Hepatic stellate cell (primary cell): ENCODE data around the gene OASL.

Source experiments
- DNase-seq: peaks from one replicate; pipeline ENCODE4 v3.0.0; 2011; ENCODE audit warnings: low spot score

The OASL gene

GRCh38 chr12:121015825-121016766 lies 22.9 kb downstream of the OASL start, which contains the start of gene C12orf43:
Gene C12orf43, minus strand, starts transcription at chr12:121016487. Its CDS starts 13 bp downstream, at chr12:121016474.
- peak; percentile 89 for DNase-seq

DNA sequence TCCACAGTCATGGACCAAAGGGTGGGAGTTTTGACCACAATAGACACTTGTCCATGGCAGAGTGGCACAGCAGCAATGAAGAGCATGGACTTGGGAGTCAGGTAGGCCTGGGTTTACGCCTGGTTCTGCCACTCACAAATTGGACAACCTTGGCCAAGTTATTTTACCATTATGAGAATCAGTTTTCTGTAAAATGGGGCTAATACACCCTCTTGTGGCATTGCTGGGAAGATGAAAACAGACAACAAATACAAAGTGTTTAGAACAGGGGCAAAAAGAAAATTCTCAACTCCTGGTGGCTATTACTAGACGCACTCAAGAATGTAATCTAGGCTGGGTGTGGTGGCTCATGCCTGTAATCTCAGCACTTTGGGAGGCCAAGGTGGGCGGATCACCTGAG lies 25.3 kb downstream of the OASL start:
- DNase-seq, result no peak

- no peak for DNase-seq
These were observed 27.2 kb downstream of the OASL start for GRCh38 chr12:121011820-121012219.

DNA sequence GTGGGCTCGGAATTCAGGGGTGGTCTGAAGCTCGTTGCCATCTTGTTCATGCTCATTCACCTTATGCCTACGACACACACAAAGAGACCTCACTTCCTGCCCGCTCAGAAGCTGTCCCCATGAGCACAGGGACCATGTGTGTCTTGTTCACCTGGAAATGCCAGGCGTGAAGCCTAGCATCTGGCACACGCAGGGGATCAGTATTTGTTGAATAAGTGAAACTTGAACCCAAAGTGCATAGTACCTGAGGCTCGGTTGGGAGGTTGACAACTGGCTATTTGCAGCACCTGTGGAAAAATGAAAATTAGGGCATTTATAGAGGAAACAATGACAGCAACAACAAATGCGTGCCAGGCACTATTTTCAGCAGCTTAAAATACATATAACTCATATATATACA lies 28.2 kb downstream of the OASL start:
- no peak for DNase-seq

DNA sequence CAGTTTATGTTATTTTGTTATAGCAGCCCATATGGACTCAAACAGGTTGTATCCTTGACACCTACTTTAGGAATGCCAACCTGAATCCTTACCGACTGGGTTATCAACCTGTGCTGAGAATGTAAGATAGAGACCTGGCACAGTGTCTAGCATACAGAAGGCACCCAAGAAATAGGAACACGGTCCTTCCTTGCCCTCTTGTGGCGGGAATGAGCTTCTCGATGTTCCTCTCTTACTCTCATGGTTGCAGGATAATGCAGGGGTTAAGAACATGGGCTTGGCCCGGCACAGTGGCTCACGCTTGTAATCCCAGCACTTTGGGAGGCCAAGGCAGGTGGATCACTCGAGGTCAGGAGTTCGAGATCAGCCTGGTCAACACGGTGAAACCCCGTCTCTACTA lies 29.3 kb downstream of the OASL start:
- peak; percentile 41 for DNase-seq

DNA sequence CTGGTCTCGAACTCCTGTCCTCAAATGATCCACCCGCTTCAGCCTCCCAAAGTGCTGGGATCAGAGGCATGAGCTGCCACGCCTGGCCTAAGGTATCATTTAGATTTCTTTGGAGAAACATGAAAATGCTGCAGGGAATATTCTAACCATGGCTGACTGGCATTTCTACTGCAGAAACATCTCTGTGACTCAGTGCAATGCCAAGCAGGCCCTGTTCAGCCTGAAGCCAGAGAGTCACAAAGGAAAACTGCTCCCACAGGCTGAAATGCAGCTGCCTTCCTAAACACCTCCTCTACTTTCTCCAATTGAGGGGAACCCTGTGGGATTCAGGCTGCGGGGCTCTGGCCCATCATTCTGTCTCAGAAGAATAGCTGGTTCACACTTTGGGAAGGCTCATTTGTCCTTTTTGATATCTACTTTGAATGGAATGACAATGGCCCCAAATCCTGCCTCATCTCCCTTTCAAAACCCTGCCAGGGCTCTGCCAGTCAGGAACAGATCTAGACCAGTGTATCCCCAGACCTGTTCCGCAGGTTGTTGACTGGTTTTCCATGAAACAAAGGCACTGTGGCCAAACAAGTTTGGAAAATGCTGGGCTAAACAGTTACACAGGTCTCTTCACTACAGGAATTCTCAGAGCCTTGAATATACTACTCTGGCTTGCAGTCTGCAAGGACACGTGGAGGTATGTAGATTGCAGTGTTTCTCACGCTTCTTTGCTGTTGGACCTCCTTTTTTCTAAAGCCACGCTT lies 30.5 kb downstream of the OASL start:
- no peak for DNase-seq

- peak; percentile 59 for DNase-seq
These were observed 33.7 kb downstream of the OASL start for GRCh38 chr12:121005346-121005815.

GRCh38 chr12:121004253-121004815 lies 34.7 kb downstream of the OASL start:
- no peak for DNase-seq

DNA sequence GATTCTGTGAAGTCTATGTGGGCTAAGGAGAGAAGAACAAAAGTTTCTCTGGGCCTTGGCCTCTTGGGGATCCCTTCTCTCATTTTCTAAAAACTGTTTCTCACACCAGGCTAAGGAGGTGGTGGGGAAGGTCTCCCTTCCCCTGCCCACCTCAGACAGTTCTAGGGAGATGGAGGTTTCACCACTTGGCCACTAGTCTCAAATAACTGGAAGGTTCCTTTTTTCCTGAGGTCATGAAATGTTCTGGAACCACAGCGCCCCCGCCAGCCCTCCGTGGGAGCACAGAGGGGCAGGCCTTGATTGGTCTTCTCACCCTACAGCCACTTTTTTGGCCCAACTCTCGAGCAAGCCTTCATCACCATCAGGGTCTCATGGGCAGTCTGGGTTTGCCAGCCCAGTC lies 35.4 kb downstream of the OASL start:
- no peak for DNase-seq

DNA sequence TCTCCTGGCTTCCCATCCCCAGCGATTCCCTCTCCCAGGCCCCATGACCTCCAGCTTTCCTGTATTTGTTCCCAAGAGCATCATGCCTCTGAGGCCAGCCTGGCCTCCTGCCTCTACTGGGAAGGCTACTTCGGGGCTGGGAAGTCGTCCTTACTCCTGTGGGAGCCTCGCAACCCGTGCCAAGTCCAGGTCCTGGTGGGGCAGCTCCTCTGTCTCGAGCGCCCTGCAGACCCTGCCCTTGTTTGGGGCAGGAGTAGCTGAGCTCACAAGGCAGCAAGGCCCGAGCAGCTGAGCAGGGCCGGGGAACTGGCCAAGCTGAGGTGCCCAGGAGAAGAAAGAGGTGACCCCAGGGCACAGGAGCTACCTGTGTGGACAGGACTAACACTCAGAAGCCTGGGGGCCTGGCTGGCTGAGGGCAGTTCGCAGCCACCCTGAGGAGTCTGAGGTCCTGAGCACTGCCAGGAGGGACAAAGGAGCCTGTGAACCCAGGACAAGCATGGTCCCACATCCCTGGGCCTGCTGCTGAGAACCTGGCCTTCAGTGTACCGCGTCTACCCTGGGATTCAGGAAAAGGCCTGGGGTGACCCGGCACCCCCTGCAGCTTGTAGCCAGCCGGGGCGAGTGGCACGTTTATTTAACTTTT lies 37.1 kb downstream of the OASL start:
- no peak for DNase-seq

DNA sequence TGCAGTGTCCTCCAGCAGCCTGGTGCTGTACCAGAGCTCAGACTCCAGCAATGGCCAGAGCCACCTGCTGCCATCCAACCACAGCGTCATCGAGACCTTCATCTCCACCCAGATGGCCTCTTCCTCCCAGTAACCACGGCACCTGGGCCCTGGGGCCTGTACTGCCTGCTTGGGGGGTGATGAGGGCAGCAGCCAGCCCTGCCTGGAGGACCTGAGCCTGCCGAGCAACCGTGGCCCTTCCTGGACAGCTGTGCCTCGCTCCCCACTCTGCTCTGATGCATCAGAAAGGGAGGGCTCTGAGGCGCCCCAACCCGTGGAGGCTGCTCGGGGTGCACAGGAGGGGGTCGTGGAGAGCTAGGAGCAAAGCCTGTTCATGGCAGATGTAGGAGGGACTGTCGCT lies 38.0 kb downstream of the OASL start:
- no peak for DNase-seq

DNA sequence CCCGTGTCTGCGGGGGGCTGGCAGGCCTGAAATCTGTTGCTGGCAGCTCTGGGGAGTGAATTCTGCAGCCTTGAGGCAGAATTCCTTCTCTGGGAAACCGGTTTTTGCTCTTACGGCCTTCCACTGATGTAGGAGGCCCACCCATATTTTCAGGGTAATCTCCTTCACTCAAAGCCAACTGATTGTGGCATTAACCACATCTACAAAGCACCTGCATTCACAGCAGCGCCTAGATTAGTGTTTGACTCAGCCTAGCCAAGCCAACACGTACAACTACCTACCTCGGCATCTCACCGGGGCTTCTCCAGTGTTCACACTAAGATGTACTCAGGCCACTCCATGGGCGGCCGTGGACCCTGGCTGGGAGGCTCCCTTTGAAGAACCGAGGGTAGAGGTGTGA lies 38.5 kb downstream of the OASL start:
- no peak for DNase-seq

GRCh38 chr12:120999191-121000120 lies 39.6 kb downstream of the OASL start:
- no peak for DNase-seq

DNA sequence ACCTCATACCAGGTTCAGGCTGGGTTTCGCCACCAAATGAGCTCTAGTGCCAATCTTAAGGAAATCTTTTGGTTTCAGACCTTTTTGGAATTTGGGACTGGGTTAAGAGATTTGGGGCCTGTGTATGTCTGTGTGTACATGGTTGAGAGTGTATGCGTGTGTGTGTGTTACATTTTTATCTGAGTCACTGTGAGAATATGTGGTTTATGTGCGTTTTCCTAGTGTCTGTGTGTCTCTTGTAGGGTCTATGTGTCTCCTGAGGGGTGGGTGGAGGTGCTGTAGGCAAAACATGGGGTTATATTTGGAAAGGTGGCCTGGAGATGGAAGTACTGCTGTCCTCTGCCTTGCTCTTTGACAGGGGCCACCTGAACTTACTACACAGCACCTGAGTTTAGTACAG lies 40.6 kb downstream of the OASL start:
- DNase-seq, result no peak

DNA sequence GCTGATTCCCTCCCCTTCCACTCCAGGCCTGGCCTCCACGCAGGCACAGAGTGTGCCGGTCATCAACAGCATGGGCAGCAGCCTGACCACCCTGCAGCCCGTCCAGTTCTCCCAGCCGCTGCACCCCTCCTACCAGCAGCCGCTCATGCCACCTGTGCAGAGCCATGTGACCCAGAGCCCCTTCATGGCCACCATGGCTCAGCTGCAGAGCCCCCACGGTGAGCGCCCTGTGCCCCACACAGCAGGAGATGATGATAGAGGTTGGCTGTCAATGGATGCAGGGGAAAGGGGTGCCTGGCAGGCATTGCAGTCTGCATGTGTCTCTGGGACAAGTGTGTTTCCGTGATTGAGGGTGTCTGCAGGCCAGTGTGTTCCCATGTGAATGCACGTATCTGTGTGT lies 41.6 kb downstream of the OASL start:
- DNase-seq, result no peak

DNA sequence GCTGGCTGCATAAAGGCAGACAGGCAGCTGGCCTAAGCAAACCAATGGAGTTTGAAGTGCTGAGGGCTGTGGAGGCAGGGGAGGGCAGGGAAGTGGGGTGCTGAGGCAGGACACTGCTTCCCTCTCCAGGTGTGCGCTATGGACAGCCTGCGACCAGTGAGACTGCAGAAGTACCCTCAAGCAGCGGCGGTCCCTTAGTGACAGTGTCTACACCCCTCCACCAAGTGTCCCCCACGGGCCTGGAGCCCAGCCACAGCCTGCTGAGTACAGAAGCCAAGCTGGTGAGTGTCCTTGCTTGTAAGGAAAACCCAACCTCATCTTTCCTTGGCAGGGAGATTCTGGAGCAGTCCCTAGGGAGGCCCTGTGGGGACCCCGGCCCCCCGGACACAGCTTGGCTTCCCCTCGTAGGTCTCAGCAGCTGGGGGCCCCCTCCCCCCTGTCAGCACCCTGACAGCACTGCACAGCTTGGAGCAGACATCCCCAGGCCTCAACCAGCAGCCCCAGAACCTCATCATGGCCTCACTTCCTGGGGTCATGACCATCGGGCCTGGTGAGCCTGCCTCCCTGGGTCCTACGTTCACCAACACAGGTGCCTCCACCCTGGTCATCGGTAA lies 42.8 kb downstream of the OASL start:
- no peak for DNase-seq

GRCh38 chr12:120994589-120995337 lies 44.3 kb downstream of the OASL start:
- DNase-seq, result no peak

DNA sequence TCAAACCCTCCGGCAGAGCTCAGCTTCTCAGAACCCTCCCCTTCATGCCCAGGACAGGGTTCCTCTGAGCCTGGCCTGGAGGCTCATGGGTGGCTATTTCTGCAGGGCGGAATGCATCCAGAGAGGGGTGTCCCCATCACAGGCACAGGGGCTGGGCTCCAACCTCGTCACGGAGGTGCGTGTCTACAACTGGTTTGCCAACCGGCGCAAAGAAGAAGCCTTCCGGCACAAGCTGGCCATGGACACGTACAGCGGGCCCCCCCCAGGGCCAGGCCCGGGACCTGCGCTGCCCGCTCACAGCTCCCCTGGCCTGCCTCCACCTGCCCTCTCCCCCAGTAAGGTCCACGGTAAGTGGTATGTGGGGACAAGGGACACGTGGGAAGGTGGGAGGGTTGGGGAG lies 45.0 kb downstream of the OASL start:
- no peak for DNase-seq

DNA sequence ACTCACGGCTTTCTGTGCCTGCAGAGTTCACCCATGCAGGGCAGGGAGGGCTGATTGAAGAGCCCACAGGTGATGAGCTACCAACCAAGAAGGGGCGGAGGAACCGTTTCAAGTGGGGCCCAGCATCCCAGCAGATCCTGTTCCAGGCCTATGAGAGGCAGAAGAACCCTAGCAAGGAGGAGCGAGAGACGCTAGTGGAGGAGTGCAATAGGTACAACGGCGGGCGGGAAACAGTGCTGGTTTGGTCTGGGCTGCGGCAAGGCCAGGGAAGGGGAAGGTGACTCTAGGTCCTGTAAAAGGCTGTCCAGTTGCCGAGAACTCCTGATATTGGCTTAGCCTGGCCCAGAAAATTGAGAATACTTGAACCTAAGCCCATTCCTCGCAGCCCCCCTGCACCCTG lies 45.5 kb downstream of the OASL start:
- DNase-seq, result no peak

DNA sequence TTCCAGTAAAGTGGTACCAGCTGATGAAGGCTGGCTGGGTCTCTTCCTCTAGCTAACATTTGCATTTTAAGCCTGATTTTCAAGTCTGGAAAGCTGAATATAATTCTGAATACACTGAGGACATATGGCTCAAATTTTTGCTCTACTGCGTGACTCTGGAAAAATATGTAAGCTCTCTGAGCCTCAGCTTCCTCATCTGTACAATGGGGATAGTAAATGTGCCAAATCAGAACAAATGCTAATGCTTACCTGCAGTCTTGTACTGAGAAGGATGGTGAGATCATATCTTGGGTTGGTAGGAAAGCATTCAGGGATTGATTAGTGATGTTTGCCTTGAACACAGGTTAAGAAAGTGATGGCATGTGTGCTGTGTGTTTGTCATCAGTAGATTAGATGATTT lies 46.1 kb downstream of the OASL start:
- DNase-seq, result no peak
